Kidney (tissue), 14 donors: ENCODE results near the gene TCP11. TPM values are rescaled to one million over a fixed set of nuclear protein-coding genes. Genes with fewer than 3 reads are reported as not detected.

Source experiments
- DNase-seq, 5 donors: peaks; one replicate each; pipeline ENCODE4 v3.0.0-alpha.2; 2013 to 2020
- FAIRE-seq: peaks from 2 replicates; lab custom pipeline; 2012; peaks lifted over from hg19 to GRCh38; lab: Jason Lieb, UNC
- H3K27ac ChIP-seq, 2 donors: one replicate each; pipeline ENCODE4 v1.7.0; 2013; ENCODE audit warnings: low read depth in 2 of 2, low read length in 2 of 2, inconsistent platforms in 1 of 2
- H3K27me3 ChIP-seq: one replicate; pipeline ENCODE4 v1.7.1; 2013; ENCODE audit warnings: low read length, inconsistent platforms; ENCODE audit not compliant: control insufficient read depth, insufficient read depth
- H3K36me3 ChIP-seq, 3 donors: one replicate each; pipeline versions ENCODE4 v1.7.0 to v1.7.1; 2013; ENCODE audit warnings: low read length in 3 of 3, control low read depth in 1 of 3, inconsistent platforms in 1 of 3; ENCODE audit not compliant: insufficient read depth in 3 of 3, control insufficient read depth in 2 of 3
- H3K4me1 ChIP-seq, 3 donors: one replicate each; pipeline versions ENCODE4 v1.7.0 to v1.7.1; 2013; ENCODE audit warnings: low read length in 3 of 3, inconsistent platforms in 1 of 3, low read depth in 1 of 3; ENCODE audit not compliant: control insufficient read depth in 2 of 3, insufficient read depth in 2 of 3
- H3K4me3 ChIP-seq, 3 donors: one replicate each; pipeline versions ENCODE4 v1.7.0 to v1.8.1; 2013; ENCODE audit warnings: low read length in 3 of 3, control low read depth in 1 of 3, inconsistent platforms in 1 of 3
- H3K9ac ChIP-seq, 3 donors: one replicate each; pipeline versions ENCODE4 v1.7.0 to v1.7.1; 2013; ENCODE audit warnings: low read length in 3 of 3, control low read depth in 1 of 3, inconsistent platforms in 1 of 3
- H3K9me3 ChIP-seq, 3 donors: one replicate each; pipeline versions ENCODE4 v1.7.0 to v1.7.1; 2013; ENCODE audit warnings: low read length in 3 of 3, control low read depth in 1 of 3, inconsistent platforms in 1 of 3; ENCODE audit not compliant: control insufficient read depth in 2 of 3, insufficient read depth in 1 of 3
- CTCF ChIP-seq: IDR thresholded peaks from 3 replicates; pipeline ENCODE4 v1.5.1; 2012; ENCODE audit warnings: mild to moderate bottlenecking, moderate library complexity, borderline replicate concordance; ENCODE audit not compliant: insufficient read depth; ENCODE audit errors: extremely low read depth
- intact Hi-C: fragments of 100-400 bp; cut with DNase I; formaldehyde crosslinking; loops from one replicate; pipeline ENCODE4 v1.11.1; 2022
- polyA plus RNA-seq: library from polyadenylated mRNA; stranded (reverse); fragments of 350-450 nt; fragmentation: Illumina TruSeq; extraction: RNeasy Lipid Tissue Mini Kit (QIAGEN cat#74804); gene quantifications from one replicate; pipeline ENCODE4 v1.2.3, GENCODE V29; 2014; ENCODE audit warnings: low read depth, low replicate concordance; ENCODE audit not compliant: insufficient read depth
- total RNA-seq: library from RNA; stranded (reverse); fragmentation: NEBNext Ultra II Directional; extraction: Animal tissue kit (Norgen Biotek cat#: 25700); gene quantifications from one replicate; pipeline ENCODE4 v1.2.1, GENCODE V29; 2021
- donor health status: control.
- donor health status: control.
- donor health status: control.
- donor health status: control.
- donor health status: control.
- donor health status: DM: yes; HTN: yes; CAD: no.
- donor health status: Normal renal cell carcinoma (clear cell type).

The TCP11 gene
- total and polyA plus RNA-seq, 2 donors from 2014 or later, result 0.41 to 0.50 TPM

- Histone ChIP-seq H3K27me3 (no peaks in the 10 kb centered on the region), H3K9me3 (no peaks in the 10 kb centered on the region), H3K4me1 (peaks cover 0 to 20% (median 18%) of the 10 kb centered on the region in 3 donors), H3K4me3 (no peak overlapping the region), H3K27ac (no peak overlapping the region), H3K36me3 (peaks cover 0 to 5% (median 0%) of the 10 kb centered on the region in 3 donors), H3K9ac (no peak overlapping the region)
- DNase-seq, result no peak
- intact Hi-C loops, result no loop called here
- no peak for FAIRE-seq
- TF ChIP-seq CTCF, result no peak
These were observed 47.0 kb downstream of the TCP11 start for GRCh38 chr6:35094183-35094582.

- DNase-seq (no peak), FAIRE-seq (no peak)
- Histone ChIP-seq H3K27me3 (no peaks in the 10 kb centered on the region), H3K36me3 (peaks cover 0 to 5% (median 0%) of the 10 kb centered on the region in 3 donors), H3K9me3 (no peaks in the 10 kb centered on the region), H3K4me1 (peaks cover 0 to 23% (median 18%) of the 10 kb centered on the region in 3 donors), H3K9ac (no peak overlapping the region), H3K4me3 (no peak overlapping the region), H3K27ac (no peak overlapping the region)
- intact Hi-C loops, result no loop called here
- TF ChIP-seq CTCF, result no peak
These were observed 47.4 kb downstream of the TCP11 start for GRCh38 chr6:35093783-35094182.

GRCh38 chr6:35093118-35093445 is 48.1 kb downstream of the TCP11 start:
- H3K9ac ChIP-seq, result no peak overlapping the region
- no peaks in the 10 kb centered on the region for H3K9me3 ChIP-seq
- DNase-seq (peak in 1 of 5 donors; percentile 38), FAIRE-seq (no peak)
- intact Hi-C loops, result no loop called here
- no peak overlapping the region for H3K4me3 ChIP-seq
- no peak for TF ChIP-seq CTCF
- peak overlapping the region in 1 of 2 donors; percentile 23 for H3K27ac ChIP-seq
- no peaks in the 10 kb centered on the region for H3K27me3 ChIP-seq
- H3K36me3 ChIP-seq, result peaks cover 0 to 8% (median 0%) of the 10 kb centered on the region in 3 donors
- peaks cover 0 to 26% (median 18%) of the 10 kb centered on the region in 3 donors for H3K4me1 ChIP-seq
